ENCODE data around the gene VWCE.
"Not testable (repeated sequence)": the region's sequence is repeated elsewhere in the genome, so short reads cannot be mapped to it uniquely, and the experiment has no call there.

VWCE gene

DNA sequence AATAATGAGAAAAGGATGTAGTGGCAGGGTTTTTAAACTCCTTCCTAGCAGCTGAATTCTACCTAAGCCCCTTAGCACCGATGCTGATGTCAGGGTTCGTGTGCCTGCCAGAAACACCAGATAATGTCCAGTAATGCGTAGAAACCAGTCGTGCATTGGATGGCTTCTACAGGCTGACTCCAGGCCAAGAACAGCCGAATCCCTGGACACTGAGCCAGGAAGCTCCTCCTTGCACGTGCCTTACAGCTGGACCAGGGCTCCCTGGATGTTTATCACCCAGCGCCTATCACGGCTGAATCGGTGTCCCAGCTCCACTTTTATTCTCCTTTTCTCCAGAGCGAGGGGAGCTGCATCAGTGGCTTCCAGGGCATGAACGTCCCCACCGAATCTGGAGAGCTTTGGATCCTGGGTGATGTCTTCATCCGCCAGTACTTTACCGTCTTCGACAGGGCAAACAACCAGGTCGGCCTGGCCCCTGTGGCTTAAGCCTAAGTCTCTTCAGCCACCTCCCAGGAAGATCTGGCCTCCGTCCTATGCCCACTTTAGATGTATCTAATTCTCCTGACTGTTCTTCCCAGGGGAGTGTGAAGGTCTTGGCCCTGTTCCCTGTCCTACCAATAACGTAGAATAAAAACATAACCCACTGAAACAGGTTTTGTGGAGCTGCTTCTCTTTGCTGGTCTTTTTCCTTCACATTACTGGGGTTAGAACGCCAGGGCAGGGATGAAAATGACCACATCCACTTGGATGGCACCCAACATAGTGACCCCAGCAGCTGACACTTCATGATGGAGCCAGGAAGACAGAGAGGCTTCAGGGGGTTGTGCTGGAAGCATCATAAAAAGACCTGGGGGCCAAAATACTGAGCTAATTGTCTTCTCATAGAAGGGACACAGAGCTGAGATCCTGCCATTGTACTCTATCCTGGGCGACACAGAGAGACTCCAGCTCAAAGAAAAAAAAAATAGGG, 44.0 kb downstream of the VWCE start:
- not testable (repeated sequence) for DNase-seq

DNA sequence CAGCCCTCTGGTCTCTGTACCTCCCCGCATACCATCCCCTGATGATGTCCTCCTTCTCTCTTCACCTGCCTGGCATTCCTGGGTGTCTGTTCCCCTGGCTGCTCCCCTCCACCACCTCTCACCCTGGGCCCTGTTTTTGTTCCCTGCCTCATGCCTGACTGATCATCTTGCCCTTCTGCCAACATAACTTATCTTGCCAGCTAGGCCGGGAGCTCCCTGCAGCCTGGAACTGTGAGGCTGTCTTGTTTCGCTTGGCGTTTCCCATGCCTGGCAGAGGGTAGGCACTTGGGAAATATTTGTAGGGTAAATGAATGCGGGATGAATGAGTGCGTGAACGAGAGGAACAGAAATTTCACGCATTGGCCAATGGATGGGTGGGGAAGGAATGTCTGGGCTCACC, 45.9 kb downstream of the VWCE start:
- DNase-seq: not testable (repeated sequence)

DNA sequence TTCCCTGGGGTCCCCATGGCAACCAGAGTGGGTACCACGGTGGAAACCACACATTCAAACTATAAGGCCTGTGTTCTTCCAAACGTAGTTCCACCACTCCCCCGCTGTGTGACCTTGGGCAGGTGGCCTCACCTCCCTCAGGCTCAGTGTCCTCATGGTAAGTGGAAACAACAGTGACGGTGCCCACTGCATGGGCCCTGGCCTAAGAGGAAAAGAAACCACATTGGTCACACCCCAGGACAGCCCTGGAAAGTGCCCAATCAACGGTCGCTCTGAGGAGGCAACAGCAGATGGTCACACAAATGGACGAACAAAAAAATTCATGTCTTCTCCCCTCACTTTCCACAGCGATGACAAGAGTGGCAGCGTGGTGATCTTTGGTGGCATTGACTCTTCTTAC, 47.0 kb downstream of the VWCE start:
- DNase-seq: not testable (repeated sequence)

DNA sequence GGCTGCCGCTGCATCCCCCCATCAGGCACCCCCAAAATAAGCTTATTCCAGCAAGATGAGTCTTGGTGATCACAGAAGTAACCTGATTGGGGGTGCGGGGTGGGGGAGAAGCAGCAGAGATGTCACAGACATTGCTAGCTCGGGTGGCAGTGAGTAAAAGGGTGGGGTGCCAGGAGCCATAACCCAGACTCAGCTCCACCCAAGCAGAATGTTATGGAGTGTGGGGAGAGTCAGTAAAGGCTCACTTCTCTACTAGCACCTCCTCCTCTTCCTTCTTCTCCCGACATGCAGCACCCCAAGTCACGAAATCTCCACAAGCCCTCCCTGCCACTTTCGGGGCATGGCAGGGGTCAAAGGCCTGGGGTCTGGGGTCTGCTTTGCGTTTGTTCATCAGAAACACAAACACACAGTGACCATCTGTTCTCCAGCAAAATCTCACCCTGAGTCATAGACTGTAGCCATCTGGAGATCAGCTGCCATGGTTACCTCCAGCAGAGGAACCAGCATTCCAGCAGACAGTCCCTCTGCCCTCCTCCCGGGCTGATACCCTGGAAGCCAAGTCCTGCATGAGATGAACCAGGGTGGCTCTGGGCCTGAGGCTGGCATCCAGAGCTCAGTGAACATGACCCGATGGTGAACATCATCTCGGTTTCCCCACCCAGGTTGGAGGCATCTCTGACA, 49.7 kb downstream of the VWCE start:
- DNase-seq: not testable (repeated sequence)

DNA sequence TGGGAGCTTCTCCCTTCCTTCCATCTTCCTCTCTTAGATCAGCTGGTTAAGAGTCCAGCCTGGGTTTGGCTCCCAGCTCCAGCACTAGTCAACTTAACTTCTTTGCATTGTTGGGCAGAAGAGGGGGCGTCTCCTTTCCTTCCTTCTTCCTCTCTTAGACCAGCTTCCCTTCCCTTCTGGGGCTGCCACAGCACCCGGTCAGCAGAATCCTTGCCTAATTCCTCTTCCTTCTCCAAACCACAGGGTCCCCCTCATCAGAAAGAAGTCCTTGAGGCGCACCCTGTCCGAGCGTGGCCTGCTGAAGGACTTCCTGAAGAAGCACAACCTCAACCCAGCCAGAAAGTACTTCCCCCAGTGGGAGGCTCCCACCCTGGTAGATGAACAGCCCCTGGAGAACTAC, 53.6 kb downstream of the VWCE start:
- DNase-seq: not testable (repeated sequence)

DNA sequence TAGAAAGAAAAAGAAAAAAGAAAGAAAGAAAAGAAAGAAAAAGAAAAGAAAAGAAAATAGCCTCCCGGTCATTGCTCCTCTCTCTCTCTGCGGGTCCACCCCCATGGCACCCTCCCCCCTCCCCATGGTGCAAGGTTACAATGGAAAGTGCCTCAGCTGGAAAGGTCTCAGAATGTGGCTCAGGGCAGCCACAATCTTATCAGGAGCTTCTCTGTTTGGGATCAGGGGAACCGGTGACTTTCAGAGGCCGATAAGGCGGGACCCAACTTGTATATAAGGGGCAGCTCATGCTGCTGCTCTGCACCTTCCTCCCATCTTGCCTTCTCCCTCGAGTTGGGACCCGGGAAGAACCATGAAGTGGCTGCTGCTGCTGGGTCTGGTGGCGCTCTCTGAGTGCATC, 54.2 kb downstream of the VWCE start, which contains the start of gene PGA5:
Gene PGA5 (plus strand): TSS at position 301 of the 400 bp plus-strand sequence. CDS start 52 bp downstream, at position 353.
- DNase-seq: not testable (repeated sequence)

DNA sequence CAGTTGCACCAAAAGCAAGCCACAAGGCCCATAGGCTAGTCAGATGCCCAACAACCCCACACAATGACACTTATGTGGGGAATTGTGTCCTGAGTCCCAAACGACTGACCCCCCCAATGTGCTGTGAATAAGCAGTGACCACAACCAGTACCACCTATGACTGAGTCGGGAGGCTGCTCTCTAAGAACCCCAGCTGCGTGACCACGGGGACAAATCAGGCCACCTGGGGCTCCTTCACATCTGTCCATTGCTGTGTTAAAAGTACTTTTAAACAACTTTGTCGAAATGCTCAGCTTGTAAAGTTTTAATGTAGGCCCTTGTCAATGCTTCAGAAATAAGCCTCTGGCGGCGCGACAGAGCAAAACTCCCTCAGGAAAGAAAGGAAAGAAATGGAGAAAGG, 54.8 kb downstream of the VWCE start:
- DNase-seq: not testable (repeated sequence)

DNA sequence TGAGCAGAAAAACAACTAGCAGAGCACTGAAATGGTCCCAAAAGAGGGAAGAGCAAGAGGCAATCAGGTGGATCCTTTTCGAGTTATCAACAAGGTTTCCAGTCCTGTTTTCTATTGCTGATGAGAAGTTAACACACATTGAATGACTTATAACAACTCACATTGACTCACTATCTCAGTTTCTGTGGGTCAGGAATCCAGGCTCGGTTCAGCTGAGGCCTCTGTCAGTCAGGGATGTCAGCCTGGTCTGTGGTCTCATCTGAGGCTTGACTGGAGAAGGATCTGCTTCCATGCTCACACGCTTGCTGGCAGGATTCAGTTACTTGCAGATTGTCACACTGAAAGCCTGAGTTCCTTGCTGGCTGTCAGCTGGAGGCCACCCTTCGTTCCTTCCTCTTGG, 58.0 kb downstream of the VWCE start:
- not testable (repeated sequence) for DNase-seq

DNA sequence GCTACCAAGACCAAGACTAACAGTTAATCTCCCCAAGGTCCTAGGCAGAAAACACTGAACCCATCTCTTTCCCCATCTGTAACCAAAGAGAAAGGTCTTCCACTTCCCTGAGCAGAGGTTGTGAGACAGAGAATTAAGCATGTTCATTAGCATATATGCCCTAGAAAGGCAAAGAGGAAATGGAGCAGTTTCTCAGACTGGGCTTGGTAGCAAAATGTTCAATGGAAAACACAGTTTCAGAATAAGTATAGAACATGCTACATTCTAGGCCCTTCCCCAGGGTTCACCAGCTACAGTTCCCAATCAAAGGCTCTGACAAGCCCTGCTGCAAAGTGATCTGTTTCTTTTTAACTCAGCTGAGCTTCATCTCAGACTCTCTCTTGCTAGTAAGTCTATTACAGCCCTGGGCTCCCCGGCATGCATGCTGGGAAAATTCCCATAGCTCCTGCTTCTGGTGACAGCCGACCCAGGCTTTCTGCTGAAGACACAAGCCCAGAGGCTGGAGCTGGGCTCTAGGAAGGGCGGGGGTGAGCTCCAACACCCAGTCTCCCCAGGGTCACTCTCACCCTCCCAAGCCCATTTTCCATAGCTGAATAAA, 62.5 kb downstream of the VWCE start:
- not testable (repeated sequence) for DNase-seq

DNA sequence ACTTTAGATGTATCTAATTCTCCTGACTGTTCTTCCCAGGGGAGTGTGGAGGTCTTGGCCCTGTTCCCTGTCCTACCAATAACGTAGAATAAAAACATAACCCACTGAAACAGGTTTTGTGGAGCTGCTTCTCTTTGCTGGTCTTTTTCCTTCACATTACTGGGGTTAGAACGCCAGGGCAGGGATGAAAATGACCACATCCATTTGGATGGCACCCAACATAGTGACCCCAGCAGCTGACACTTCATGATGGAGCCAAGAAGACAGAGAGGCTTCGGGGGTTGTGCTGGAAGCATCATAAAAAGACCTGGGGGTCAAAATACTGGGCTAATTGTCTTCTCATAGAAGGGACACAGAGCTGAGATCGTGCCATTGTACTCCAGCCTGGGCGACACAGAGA, 63.5 kb downstream of the VWCE start:
- DNase-seq: not testable (repeated sequence)

DNA sequence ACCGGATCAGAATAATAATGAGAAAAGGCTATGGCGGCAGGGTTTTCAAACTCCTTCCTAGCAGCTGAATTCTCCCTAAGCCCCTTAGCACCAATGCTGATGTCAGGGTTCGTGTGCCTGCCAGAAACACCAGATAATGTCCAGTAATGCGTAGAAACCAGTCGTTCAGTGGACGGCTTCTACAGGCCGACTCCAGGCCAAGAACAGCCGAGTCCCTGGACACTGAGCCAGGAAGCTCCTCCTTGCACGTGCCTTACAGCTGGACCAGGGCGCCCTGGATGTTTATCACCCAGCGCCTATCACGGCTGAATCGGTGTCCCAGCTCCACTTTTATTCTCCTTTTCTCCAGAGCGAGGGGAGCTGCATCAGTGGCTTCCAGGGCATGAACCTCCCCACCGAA, 64.1 kb downstream of the VWCE start:
- not testable (repeated sequence) for DNase-seq

DNA sequence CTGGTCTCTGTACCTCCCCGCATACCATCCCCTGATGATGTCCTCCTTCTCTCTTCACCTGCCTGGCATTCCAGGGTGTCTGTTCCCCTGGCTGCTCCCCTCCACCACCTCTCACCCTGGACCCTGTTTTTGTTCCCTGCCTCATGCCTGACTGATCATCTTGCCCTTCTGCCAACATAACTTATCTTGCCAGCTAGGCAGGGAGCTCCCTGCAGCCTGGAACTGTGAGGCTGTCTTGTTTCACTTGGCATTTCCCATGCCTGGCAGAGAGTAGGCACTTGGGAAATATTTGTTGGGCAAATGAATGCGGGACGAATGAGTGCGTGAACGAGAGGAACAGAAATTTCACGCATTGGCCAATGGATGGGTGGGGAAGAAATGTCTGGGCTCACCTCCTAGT, 65.7 kb downstream of the VWCE start:
- DNase-seq: not testable (repeated sequence)

DNA sequence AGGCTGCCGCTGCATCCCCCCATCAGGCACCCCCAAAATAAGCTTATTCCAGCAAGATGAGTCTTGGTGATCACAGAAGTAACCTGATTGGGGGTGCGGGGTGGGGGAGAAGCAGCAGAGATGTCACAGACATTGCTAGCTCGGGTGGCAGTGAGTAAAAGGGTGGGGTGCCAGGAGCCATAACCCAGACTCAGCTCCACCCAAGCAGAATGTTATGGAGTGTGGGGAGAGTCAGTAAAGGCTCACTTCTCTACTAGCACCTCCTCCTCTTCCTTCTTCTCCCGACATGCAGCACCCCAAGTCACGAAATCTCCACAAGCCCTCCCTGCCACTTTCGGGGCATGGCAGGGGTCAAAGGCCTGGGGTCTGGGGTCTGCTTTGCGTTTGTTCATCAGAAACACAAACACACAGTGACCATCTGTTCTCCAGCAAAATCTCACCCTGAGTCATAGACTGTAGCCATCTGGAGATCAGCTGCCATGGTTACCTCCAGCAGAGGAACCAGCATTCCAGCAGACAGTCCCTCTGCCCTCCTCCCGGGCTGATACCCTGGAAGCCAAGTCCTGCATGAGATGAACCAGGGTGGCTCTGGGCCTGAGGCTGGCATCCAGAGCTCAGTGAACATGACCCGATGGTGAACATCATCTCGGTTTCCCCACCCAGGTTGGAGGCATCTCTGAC, 68.5 kb downstream of the VWCE start:
- not testable (repeated sequence) for DNase-seq

DNA sequence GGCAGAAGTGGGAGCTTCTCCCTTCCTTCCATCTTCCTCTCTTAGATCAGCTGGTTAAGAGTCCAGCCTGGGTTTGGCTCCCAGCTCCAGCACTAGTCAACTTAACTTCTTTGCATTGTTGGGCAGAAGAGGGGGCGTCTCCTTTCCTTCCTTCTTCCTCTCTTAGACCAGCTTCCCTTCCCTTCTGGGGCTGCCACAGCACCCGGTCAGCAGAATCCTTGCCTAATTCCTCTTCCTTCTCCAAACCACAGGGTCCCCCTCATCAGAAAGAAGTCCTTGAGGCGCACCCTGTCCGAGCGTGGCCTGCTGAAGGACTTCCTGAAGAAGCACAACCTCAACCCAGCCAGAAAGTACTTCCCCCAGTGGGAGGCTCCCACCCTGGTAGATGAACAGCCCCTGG, 72.4 kb downstream of the VWCE start:
- not testable (repeated sequence) for DNase-seq

DNA sequence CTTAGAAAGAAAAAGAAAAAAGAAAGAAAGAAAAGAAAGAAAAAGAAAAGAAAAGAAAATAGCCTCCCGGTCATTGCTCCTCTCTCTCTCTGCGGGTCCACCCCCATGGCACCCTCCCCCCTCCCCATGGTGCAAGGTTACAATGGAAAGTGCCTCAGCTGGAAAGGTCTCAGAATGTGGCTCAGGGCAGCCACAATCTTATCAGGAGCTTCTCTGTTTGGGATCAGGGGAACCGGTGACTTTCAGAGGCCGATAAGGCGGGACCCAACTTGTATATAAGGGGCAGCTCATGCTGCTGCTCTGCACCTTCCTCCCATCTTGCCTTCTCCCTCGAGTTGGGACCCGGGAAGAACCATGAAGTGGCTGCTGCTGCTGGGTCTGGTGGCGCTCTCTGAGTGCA, 73.1 kb downstream of the VWCE start, which contains the start of gene PGA4:
Gene PGA4 (plus strand): TSS at position 301 of the 400 bp plus-strand sequence. CDS start 54 bp downstream, at position 355.
- DNase-seq: not testable (repeated sequence)

DNA sequence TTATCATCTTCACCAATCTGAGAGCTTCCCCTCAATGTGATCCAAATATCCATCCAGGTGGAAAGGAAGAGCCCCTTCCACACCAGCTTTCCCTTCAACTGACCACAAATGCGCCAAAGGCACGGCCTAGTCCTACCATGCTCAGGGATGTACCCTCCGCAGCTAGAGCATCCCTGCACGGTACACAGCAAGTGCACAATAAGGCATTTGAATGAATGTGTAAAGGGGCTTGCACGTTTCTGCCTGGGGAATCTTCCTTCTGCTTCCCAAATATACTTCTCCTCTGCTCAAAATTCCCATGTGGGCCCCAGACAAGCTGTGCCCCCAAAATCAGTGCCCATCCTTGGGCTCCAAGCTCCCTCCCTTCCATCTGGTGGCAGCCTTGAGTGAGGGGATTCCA, 76.1 kb downstream of the VWCE start:
- not testable (repeated sequence) for DNase-seq

DNA sequence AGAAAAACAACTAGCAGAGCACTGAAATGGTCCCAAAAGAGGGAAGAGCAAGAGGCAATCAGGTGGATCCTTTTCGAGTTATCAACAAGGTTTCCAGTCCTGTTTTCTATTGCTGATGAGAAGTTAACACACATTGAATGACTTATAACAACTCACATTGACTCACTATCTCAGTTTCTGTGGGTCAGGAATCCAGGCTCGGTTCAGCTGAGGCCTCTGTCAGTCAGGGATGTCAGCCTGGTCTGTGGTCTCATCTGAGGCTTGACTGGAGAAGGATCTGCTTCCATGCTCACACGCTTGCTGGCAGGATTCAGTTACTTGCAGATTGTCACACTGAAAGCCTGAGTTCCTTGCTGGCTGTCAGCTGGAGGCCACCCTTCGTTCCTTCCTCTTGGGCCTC, 76.8 kb downstream of the VWCE start:
- not testable (repeated sequence) for DNase-seq

DNA sequence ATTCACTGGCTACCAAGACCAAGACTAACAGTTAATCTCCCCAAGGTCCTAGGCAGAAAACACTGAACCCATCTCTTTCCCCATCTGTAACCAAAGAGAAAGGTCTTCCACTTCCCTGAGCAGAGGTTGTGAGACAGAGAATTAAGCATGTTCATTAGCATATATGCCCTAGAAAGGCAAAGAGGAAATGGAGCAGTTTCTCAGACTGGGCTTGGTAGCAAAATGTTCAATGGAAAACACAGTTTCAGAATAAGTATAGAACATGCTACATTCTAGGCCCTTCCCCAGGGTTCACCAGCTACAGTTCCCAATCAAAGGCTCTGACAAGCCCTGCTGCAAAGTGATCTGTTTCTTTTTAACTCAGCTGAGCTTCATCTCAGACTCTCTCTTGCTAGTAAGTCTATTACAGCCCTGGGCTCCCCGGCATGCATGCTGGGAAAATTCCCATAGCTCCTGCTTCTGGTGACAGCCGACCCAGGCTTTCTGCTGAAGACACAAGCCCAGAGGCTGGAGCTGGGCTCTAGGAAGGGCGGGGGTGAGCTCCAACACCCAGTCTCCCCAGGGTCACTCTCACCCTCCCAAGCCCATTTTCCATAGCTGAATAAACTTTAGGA, 81.3 kb downstream of the VWCE start:
- not testable (repeated sequence) for DNase-seq

DNA sequence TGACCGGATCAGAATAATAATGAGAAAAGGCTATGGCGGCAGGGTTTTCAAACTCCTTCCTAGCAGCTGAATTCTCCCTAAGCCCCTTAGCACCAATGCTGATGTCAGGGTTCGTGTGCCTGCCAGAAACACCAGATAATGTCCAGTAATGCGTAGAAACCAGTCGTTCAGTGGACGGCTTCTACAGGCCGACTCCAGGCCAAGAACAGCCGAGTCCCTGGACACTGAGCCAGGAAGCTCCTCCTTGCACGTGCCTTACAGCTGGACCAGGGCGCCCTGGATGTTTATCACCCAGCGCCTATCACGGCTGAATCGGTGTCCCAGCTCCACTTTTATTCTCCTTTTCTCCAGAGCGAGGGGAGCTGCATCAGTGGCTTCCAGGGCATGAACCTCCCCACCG, 82.9 kb downstream of the VWCE start:
- not testable (repeated sequence) for DNase-seq

DNA sequence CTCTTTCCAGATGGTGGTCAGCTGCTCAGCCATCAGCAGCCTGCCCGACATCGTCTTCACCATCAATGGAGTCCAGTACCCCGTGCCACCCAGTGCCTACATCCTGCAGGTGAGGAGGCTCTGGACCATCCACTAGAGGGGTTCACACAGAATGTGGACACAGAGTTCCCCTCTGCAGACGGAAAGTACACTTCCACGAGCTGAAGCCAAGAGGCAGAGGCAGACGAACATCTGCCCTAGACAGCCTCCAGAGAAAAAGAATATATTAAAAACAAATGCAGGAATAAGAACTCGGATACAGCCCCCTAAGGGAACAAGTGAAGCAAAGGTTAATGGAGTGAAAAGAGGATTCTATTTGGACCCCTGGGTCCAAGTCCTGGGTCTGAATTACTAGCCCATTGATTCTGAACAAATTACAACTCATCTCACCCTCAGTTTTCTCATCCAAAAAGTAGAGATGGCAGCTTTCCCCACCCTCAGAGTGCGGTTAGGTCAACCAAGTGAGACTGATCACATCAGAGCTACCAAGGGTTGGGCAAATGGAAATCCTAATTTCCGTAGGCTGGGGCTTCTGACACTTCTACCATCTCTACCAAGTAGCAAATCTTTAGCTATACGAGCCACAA, 83.7 kb downstream of the VWCE start:
- not testable (repeated sequence) for DNase-seq

DNA sequence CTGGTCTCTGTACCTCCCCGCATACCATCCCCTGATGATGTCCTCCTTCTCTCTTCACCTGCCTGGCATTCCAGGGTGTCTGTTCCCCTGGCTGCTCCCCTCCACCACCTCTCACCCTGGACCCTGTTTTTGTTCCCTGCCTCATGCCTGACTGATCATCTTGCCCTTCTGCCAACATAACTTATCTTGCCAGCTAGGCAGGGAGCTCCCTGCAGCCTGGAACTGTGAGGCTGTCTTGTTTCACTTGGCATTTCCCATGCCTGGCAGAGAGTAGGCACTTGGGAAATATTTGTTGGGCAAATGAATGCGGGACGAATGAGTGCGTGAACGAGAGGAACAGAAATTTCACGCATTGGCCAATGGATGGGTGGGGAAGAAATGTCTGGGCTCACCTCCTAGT, 84.5 kb downstream of the VWCE start:
- DNase-seq: not testable (repeated sequence)
